Mammary epithelial cell (primary cell): ENCODE data around the gene PPP2R2B.

Experiments
- EZH2 ChIP-seq: IDR thresholded peaks from 2 replicates; pipeline ENCODE4 v1.6.1; 2012; ENCODE audit warnings: low read length, inconsistent platforms, borderline replicate concordance
- TF ChIP-seq, protein P1 (sequence below), 2 donors: IDR thresholded peaks in 1 of 2; conservative IDR thresholded peaks in 1 of 2; 2 replicates each; pipeline ENCODE4 v1.5.1; 2011 to 2012; ENCODE audit warnings: inconsistent platforms in 2 of 2, low read length in 2 of 2, mild to moderate bottlenecking in 2 of 2, control low read depth in 1 of 2, low read depth in 1 of 2; ENCODE audit not compliant: insufficient read depth in 1 of 2; ENCODE audit errors: extremely low read depth in 1 of 2

DNA sequence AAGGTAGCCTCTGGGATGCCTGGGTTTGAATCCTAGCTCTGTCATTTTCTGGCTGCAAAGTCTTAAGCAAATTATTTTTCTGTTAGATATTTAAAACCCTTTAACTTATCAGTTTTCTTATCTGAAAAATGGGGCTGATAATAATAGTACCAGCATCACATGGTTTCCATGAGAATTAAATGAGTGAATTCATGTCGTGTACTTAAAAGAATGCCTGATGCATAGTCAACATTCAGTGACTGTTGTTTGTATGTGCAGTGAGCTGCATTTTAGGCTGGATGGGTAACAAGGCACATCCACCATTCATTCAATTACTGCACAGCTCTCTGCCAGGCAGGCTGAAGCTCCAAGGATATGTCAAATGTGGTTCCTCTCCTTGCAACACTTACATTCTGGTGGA is 122.0 kb downstream of the PPP2R2B start:
- TF ChIP-seq, protein P1, sequence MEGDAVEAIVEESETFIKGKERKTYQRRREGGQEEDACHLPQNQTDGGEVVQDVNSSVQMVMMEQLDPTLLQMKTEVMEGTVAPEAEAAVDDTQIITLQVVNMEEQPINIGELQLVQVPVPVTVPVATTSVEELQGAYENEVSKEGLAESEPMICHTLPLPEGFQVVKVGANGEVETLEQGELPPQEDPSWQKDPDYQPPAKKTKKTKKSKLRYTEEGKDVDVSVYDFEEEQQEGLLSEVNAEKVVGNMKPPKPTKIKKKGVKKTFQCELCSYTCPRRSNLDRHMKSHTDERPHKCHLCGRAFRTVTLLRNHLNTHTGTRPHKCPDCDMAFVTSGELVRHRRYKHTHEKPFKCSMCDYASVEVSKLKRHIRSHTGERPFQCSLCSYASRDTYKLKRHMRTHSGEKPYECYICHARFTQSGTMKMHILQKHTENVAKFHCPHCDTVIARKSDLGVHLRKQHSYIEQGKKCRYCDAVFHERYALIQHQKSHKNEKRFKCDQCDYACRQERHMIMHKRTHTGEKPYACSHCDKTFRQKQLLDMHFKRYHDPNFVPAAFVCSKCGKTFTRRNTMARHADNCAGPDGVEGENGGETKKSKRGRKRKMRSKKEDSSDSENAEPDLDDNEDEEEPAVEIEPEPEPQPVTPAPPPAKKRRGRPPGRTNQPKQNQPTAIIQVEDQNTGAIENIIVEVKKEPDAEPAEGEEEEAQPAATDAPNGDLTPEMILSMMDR (conservative IDR thresholded peaks at IDR 0.05 in 1 of 2, IDR thresholded peaks at IDR 0.05 in 1 of 2; ENCODE audit: extremely low read depth in 1 of 2, insufficient read depth in 1 of 2, low read depth in 1 of 2, low read length in 2 of 2), result no peak
- TF ChIP-seq EZH2, result no peak
